B cell (primary cell): Measurements from ENCODE around the gene SERGEF.

Experiments
- EZH2 ChIP-seq: IDR thresholded peaks from 2 replicates; pipeline ENCODE4 v1.6.1; 2012; ENCODE audit warnings: borderline replicate concordance, low read depth, mild to moderate bottlenecking, moderate library complexity, low read length; ENCODE audit not compliant: insufficient read depth, poor library complexity, severe bottlenecking
- TF ChIP-seq, protein P1 (sequence below): fragments of 200-600 bp; IDR thresholded peaks from one replicate; pipeline ENCODE4 v1.8.0; 2022; ENCODE audit warnings: antibody characterized with exemption, mild to moderate bottlenecking

DNA sequence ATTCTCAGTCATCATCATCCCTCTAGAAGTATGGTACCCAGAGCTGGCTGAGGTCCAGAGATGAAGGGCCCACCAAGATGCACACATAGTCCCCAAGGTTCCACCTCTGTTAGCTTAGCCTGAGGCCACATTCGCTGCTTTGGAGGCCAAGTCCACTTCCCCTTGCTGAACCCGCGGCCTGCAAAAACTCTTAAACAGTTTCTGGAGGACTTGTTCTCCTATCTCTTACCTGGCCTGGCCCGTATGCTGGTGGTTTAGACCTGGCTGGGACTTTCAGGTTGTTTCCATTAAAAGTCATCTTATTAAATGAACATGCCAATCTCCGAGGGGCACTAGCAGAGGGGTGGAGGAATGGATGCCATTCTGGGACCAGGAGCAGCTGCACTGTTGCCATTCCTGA, 213.7 kb downstream of the SERGEF start:
- TF ChIP-seq, protein P1, sequence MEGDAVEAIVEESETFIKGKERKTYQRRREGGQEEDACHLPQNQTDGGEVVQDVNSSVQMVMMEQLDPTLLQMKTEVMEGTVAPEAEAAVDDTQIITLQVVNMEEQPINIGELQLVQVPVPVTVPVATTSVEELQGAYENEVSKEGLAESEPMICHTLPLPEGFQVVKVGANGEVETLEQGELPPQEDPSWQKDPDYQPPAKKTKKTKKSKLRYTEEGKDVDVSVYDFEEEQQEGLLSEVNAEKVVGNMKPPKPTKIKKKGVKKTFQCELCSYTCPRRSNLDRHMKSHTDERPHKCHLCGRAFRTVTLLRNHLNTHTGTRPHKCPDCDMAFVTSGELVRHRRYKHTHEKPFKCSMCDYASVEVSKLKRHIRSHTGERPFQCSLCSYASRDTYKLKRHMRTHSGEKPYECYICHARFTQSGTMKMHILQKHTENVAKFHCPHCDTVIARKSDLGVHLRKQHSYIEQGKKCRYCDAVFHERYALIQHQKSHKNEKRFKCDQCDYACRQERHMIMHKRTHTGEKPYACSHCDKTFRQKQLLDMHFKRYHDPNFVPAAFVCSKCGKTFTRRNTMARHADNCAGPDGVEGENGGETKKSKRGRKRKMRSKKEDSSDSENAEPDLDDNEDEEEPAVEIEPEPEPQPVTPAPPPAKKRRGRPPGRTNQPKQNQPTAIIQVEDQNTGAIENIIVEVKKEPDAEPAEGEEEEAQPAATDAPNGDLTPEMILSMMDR: no peak
- no peak for TF ChIP-seq EZH2
